Measurements from ENCODE around the gene JAZF1.

JAZF1 gene

GRCh38 chr7:28191751-28192150 lies 11.2 kb upstream of the JAZF1 start:
- no peak for DNase-seq (ENCODE audit: low read depth, low spot score)

DNA sequence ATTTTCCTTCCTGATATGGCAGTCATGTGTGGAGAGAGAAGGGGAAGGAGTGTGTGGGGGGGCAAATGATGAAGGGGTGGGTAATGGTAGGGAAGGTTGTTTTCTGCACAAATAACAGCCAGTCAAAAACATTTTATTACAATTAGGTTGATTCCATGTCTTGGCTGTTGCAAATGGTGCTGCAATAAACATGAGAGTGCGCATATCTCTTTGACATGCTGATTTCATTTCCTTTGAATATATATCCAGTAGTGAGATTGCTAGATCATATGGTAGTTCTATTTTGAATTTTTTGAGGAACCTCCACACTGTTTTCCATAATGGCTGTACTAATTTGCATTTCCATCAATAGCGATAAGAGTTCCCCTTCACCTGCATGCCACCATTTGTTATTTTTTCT lies 10.6 kb upstream of the JAZF1 start:
- DNase-seq (ENCODE audit: low read depth, low spot score) = no peak

DNA sequence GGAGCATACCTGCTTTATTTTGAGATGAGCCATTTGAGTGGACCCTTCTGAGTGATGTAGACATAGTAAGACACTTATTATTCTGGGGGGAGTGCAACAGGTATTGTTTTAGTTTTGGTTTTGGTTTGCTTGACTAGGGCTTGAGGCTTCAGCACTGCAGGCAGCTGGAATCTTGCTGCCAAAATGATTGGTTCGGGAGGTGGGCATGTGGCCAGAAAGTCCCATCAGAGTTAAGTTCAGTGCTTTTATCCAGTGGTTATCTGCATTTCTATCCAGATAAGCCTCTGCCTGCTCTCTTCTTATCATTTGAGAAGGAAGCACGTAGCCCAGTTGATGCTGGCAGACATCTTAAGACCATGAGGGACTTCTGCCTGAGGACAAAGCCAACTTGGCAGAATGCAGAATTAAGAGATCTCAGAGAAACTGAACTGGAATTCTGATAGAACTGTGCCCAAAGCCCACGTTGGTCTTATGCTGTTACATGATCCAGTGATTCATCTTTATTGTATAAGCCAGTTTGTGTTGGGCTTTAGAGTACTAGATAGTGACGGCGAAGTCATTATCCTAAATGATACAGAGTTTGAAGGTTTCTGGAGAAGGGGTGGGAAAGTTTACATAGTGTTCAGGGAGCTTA lies 9.6 kb upstream of the JAZF1 start:
- no peak for DNase-seq (ENCODE audit: low read depth, low spot score)

GRCh38 chr7:28187012-28187411 lies 6.4 kb upstream of the JAZF1 start:
- no peak for DNase-seq (ENCODE audit: low read depth, low spot score)

- no peak for DNase-seq (ENCODE audit: low read depth, low spot score)
Measured at GRCh38 chr7:28183627-28184026, 3.0 kb upstream of the JAZF1 start.

DNA sequence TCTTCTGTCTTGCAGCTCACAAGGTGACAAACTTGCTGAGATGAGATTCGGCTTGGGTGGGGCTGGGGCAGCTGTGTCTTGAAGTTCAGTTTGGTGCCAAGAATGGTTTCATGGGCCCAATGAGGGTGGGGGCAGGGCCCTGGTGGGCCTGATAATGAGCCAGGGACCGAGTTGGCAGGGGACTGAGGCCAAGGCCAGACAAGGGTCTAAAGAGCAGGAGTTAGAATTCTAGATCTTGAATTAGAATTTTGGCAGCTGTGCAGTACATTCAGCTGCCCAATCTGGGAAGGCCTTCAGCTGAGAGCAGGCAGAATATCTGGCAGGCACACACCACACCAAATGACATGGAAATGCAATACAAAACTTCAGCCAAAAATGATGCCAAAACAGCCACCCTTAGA lies 1.5 kb upstream of the JAZF1 start:
- no peak for DNase-seq (ENCODE audit: low read depth, low spot score)

DNA sequence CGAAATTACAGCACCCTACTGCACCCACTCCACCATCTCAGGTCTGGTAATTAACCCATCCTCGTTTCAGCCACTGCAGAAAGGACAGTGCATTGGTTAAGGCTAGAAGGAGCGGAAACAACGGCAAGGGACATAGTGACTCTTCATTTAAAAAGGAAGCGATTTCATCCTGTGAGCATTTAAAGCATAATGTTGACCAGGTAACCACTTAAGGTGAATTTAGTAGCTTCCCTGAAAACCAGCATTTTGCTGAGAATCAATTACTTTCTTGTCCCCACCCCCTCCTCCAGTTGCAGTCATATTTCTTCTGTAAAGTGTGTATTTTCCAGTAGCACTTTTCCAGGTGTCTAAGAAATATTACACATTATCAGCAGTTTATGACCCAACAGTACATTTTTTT lies 821 bp upstream of the JAZF1 start:
- no peak for DNase-seq (ENCODE audit: low read depth, low spot score)

GRCh38 chr7:28180031-28180363 lies 598 bp downstream of the JAZF1 start:
- no peak for DNase-seq (ENCODE audit: low read depth, low spot score)

DNA sequence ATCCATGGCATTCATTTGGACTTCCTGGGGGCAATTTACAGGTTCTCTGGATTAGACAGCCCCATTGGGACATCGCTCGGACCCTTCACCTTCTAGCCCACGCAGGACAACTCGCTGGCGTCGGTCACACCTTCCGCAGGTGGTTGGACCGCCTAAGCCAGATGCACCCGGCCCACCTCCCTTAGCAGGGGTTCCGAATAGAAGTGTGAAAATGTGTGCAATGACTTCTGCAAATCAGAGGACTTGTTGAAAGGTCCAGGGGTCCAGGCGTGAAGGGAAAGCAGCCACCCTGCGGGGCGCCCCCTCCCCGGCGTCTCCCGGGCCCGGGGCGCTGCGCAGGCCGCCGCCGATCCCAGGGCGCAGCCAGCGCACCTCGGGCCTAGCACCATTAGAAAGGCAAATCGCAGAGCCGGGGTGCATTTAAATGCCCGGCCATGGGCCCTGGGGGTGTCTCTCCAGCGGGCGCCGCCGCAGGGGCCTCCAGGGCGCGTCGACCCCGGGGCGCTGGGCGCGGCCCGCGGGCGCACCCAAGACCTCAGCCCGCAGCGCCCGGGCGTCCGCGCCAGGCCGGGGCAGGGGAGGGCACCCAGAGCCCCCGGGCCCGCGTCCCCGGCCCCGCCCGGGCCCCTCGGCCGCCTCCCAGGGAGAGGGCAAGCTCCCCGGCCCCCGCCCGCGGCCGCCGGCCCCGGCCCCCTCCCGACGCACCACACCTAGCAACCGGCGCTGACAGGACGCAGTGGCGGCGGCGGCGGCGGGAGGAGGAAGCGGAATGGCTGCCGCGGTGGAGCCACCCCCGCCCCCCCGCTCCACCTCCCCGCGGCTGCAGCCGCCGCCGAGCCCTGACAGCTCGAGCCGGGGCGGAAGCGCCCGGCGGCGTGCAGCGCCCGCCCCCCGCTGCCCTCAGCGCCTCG lies 1.2 kb downstream of the JAZF1 start:
- DNase-seq (ENCODE audit: low read depth, low spot score) = peak; percentile 33

GRCh38 chr7:28178599-28178998 lies 2.0 kb downstream of the JAZF1 start:
- DNase-seq (ENCODE audit: low read depth, low spot score) = no peak

- no peak for DNase-seq (ENCODE audit: low read depth, low spot score)
Measured at GRCh38 chr7:28177836-28178235, 2.8 kb downstream of the JAZF1 start.

DNA sequence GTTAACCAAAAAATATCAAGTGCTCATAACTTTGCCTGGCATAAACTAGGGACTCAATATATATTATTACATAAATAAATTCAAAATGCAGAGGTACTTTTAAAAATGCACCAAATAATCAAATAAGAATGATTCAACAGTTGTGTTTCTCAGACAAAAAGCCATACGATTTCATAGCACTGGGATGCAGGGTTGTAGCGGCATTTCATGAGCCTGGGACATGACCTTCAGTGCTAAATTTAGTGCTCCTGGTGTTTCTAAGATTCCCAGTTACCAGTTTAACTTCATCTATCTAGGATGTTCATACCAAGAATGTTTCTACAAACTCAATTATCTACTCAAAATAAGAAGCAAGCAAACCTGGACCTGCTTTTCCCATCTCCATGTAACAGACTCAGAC lies 4.0 kb downstream of the JAZF1 start:
- DNase-seq (ENCODE audit: low read depth, low spot score) = no peak

DNA sequence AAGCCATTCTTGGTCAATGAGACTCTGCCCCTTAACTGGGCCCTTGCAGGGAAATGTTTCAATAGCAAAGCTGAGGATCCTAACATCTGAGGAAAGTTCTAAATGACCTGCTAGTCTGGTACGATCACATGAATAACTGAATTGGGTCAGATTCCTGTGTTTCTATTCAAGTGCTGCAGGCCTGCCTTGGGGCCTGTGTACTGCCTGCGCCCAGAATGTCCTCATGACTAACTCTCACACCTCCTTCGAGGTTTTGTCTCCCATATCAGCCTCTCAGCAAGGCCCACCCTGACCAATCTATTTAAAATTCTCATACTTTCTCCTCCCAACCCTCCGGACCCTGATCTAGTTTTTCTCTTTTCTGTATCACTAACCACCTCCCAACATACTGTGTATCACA lies 4.4 kb downstream of the JAZF1 start:
- DNase-seq (ENCODE audit: low read depth, low spot score) = peak; percentile 32

DNA sequence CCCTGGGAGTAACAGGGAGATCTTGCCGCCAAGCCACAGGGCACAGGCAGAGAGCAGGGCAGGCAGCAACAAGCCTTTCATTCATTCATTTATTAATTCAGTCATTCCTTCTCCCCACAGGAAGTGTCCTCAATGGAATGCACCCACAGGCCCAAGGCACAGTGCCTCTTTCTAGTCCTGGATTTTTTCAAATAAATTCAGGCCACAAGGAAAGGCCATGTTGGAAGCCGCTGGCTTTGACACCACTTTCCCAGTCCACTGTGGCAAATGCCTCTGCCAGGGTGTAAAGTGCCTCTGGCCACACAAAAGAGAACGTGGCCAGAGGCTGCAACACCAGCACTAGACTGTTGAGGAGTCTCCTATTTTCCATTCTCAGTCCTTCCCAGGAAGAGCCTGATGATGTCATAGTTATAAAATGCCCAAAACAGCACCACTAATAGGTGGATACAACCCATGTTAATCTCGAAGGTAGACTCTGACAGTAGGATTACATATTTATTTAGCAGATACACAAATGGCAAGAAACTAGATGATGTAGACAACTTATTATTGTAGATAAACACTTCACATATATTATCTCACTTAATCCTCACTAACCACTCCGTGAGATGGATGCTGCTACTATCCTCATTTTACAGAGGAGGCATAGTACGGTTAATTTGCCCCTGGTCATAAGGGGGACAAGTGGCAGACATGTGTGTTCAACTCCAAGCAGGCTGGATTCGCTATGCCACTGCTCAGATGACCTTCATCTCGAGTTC lies 5.5 kb downstream of the JAZF1 start:
- no peak for DNase-seq (ENCODE audit: low read depth, low spot score)

GRCh38 chr7:28174442-28174841 lies 6.2 kb downstream of the JAZF1 start:
- DNase-seq (ENCODE audit: low read depth, low spot score) = no peak

- no peak for DNase-seq (ENCODE audit: low read depth, low spot score)
Measured at GRCh38 chr7:28173531-28173930, 7.1 kb downstream of the JAZF1 start.

DNA sequence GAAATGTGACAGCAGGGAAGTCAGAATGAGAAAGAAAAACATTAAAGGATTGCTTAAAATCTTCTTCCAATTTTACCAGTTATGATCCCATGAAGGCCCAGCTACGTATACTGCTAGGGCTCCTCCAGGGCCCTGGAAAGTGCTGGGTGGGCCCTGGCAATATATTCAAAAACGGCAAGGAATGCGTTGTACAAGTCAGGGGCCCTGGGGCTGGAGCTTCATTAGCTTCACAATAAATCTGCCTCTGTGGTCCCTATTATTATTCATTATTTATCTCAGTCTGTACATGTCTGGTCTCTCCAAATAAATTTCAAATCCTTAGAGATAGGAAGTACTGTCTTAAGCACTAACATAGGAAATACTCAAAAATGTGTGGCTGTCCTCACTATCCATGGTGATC lies 7.6 kb downstream of the JAZF1 start:
- no peak for DNase-seq (ENCODE audit: low read depth, low spot score)

- no peak for DNase-seq (ENCODE audit: low read depth, low spot score)
Measured at GRCh38 chr7:28170701-28171100, 9.9 kb downstream of the JAZF1 start.

DNA sequence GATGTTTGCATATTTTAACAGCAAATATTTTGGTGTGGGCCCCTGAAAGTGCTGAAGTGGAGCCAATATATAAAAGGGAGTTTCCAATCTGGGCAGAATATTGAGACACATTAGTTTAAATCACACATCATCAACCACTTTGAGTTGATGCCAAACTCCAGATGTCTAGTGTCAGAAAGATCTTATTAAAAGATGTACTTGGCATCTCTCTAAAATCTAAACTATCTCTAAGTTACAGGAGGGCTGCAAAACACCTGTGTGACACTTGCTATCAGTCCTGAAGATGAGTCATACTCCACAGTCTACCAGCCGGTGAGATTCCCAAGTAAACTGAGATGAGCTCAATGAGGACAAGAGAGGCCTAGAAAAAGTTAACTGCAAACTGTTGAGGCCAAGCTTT lies 11.4 kb downstream of the JAZF1 start:
- DNase-seq (ENCODE audit: low read depth, low spot score) = no peak

GRCh38 chr7:28168393-28169158 lies 12.0 kb downstream of the JAZF1 start:
- DNase-seq (ENCODE audit: low read depth, low spot score) = no peak

DNA sequence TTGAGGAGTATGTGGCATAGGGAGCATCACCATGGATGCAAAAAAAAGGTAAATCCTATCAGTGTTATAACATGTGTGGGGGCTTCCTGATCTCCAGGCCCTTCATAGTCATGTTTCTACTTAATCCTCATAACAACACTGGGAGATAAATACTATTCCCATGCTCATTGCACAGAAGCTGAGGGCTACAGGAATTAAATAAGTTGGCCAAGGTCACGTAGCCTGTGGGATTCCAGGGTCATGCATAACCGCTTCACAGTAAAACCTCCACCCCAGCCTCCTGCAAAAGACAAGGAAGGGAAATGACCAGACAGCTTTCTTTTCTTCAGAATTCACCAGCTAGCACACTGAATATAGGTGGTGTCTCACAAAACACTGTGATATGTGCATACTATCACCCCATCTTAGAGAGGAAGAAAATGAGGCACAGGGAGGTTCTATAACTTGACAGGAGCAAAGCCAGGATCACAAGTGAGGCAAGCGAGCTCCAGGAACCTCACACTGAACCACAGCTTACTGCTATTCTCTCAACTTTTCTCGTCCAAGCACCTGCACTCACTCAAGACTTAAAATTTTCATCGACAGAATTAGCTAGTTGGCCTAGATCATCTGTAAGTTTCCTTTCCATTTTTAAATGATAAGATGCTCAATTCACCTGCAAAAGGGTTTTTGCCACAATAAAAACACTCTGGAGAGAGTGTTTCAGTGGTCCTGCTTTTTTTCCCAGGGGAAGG lies 13.4 kb downstream of the JAZF1 start:
- no peak for DNase-seq (ENCODE audit: low read depth, low spot score)

Measured in ELF-1 (cell line).